ENCODE data around the gene ZDHHC14. TPM values are rescaled to one million over a fixed set of nuclear protein-coding genes. Genes with fewer than 3 reads are reported as not detected.

The ZDHHC14 gene
- total RNA-seq, 1 experiment from 2014 or later: 1.7 TPM

DNA sequence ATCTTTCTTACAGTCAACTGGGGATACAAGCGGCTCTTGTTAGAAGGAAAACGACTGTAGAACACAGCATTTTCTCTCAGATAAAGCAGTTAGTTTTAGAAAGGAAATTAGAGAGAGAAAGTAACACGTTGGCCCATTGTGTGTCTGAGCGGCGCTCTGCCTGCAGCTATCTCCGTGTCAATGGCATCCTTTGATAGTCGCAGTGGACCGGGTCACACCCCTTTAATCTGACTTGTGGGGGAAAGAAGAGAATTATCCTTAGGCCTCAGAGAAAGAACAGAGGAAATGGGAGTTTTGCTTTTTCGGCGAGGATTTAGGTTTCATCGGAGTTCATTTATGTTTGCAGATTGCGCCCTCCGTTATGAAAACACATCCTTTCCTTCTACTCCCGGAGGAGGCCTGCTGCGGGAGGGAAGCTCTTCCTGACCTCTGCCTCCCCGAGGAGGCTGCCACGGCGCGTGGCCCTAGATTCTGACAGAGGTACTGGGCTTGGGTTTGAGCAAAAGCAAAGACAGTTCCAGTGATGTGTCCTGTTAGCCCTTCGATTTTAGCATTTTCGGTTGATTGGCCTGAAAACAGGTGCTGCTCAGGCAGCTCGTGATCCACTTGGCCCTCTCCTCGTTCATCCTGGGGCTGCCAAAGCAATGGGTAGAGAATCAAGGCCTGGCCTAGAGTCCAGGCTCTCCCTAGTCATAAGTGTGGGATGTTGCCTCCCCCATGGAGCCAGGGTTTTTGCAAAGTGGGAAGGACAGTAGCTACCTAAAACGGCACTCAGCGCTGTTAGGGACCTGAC, 74.9 kb downstream of the ZDHHC14 start:
- H3K4me2 ChIP-seq (ENCODE audit: insufficient read depth, insufficient read length, low read length): no peak overlapping the region
- peak overlapping the region; percentile 37 for H3K9ac ChIP-seq (ENCODE audit: extremely low read depth, insufficient read length, low read length)
- H3K9me3 ChIP-seq (ENCODE audit: control insufficient read depth, low read depth, low read length): no peaks in the 10 kb centered on the region
- no peak overlapping the region for H2AFZ ChIP-seq (ENCODE audit: low read length)
- no peak overlapping the region for H3K4me3 Mint-ChIP-seq
- H3K27ac Mint-ChIP-seq: peak overlapping the region; percentile 42 to 91 (median 67); a peak in 6 of 7 replicates
- DNase-seq: no peak
- no peak overlapping the region for H2AK5ac ChIP-seq (ENCODE audit: insufficient read length, low read length)
- H2BK120ac ChIP-seq (ENCODE audit: low read depth, low read length, poor library complexity, severe bottlenecking): no peak overlapping the region
- H2BK5ac ChIP-seq (ENCODE audit: insufficient read length, low read length): no peak overlapping the region
- H3K4ac ChIP-seq (ENCODE audit: low read depth, low read length): no peak overlapping the region
- no peaks in the 10 kb centered on the region for H3K36me3 Mint-ChIP-seq (ENCODE audit: insufficient read depth in 1 of 3, low read depth in 3 of 3)
- H4K91ac ChIP-seq (ENCODE audit: insufficient read length, low read depth, low read length): no peak overlapping the region
- H2BK15ac ChIP-seq (ENCODE audit: low read depth, low read length): 0 out of 2 replicates have a peak overlapping the region, but pooled peaks have one; percentile 83
- no peak overlapping the region for H3K18ac ChIP-seq (ENCODE audit: insufficient read length, low read depth, low read length)
- no peak overlapping the region for H4K5ac ChIP-seq (ENCODE audit: insufficient read length, low read depth, low read length)
- H3K23me2 ChIP-seq (ENCODE audit: insufficient read length, low read depth, low read length, poor library complexity, severe bottlenecking): no peaks in the 10 kb centered on the region
- no peak overlapping the region for H3K56ac ChIP-seq (ENCODE audit: insufficient read length, low read depth, low read length)
- H3K9me3 Mint-ChIP-seq: no peaks in the 10 kb centered on the region
- TF ChIP-seq, protein P1, sequence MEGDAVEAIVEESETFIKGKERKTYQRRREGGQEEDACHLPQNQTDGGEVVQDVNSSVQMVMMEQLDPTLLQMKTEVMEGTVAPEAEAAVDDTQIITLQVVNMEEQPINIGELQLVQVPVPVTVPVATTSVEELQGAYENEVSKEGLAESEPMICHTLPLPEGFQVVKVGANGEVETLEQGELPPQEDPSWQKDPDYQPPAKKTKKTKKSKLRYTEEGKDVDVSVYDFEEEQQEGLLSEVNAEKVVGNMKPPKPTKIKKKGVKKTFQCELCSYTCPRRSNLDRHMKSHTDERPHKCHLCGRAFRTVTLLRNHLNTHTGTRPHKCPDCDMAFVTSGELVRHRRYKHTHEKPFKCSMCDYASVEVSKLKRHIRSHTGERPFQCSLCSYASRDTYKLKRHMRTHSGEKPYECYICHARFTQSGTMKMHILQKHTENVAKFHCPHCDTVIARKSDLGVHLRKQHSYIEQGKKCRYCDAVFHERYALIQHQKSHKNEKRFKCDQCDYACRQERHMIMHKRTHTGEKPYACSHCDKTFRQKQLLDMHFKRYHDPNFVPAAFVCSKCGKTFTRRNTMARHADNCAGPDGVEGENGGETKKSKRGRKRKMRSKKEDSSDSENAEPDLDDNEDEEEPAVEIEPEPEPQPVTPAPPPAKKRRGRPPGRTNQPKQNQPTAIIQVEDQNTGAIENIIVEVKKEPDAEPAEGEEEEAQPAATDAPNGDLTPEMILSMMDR (conservative IDR thresholded peaks at IDR 0.05): no peak
- no peaks in the 10 kb centered on the region; the same call in 1 of the 2 replicates for H3K4me1 ChIP-seq (ENCODE audit: insufficient read depth, low read length)
- no peaks in the 10 kb centered on the region for H3K27me3 Mint-ChIP-seq (ENCODE audit: low read depth)
- no peak overlapping the region; the same call in 1 of the 2 replicates for H3K14ac ChIP-seq (ENCODE audit: insufficient read depth, low read length)
- H3K79me1 ChIP-seq (ENCODE audit: insufficient read depth, low read depth, low read length, poor library complexity, severe bottlenecking): no peaks in the 10 kb centered on the region
- H3T11ph ChIP-seq (ENCODE audit: low read length): no peak overlapping the region
- no CpG with 5 or more reads among the region's 25 CpGs for WGBS (ENCODE audit: extremely low coverage, insufficient read length, low lambda C conversion rate)
- H3K27ac ChIP-seq (ENCODE audit: insufficient read length, low read depth, low read length): no peak overlapping the region
- H3K4me1 Mint-ChIP-seq: peaks cover 15% of the 10 kb centered on the region in 2 experiments
- peak overlapping the region; percentile 59 for H4K8ac ChIP-seq (replicated peaks; ENCODE audit: insufficient read length, low read depth, low read length)
- H2BK12ac ChIP-seq (ENCODE audit: insufficient read length, low read depth, low read length): no peak overlapping the region
- no peaks in the 10 kb centered on the region for H3K27me3 ChIP-seq (ENCODE audit: insufficient read depth, low read length)
- no peak overlapping the region for H3K23ac ChIP-seq (ENCODE audit: insufficient read length, low read depth, low read length)
- no peaks in the 10 kb centered on the region for H3K79me2 ChIP-seq (ENCODE audit: insufficient read depth, low read length)
- H2BK20ac ChIP-seq (ENCODE audit: low read depth, low read length, poor library complexity, severe bottlenecking): no peak overlapping the region
- H4K20me1 ChIP-seq (ENCODE audit: control insufficient read depth, insufficient read depth, insufficient read length): no peaks in the 10 kb centered on the region

Measured in H9 (cell line).